HG02763 (cell line): ENCODE measurements around the gene GPSM1.
"Not testable (repeated sequence)": the region's sequence is repeated elsewhere in the genome, so short reads cannot be mapped to it uniquely, and the experiment has no call there.

Experiments used
- ATAC-seq: cut with Tn5 transposase; IDR thresholded peaks from one replicate; pipeline ENCODE4 v1.9.1; 2021; ENCODE audit warnings: mild to moderate bottlenecking, moderate library complexity; ENCODE audit not compliant: unreplicated experiment

GPSM1 gene

GRCh38 chr9:136343121-136343883 lies 16.0 kb downstream of the GPSM1 start:
- no peak for ATAC-seq

GRCh38 chr9:136343884-136344269 lies 16.5 kb downstream of the GPSM1 start:
- no peak for ATAC-seq

GRCh38 chr9:136344544-136345280 lies 17.4 kb downstream of the GPSM1 start:
- no peak for ATAC-seq

- no peak for ATAC-seq
Observed at GRCh38 chr9:136345281-136346156, 18.2 kb downstream of the GPSM1 start.

- no peak for ATAC-seq
Observed at GRCh38 chr9:136346157-136346481, 18.8 kb downstream of the GPSM1 start.

GRCh38 chr9:136346927-136347465 lies 19.7 kb downstream of the GPSM1 start:
- ATAC-seq: no peak

- ATAC-seq: no peak
Observed at GRCh38 chr9:136347472-136348256, 20.3 kb downstream of the GPSM1 start.

- no peak for ATAC-seq
Observed at GRCh38 chr9:136348691-136349090, 21.4 kb downstream of the GPSM1 start.

- ATAC-seq: no peak
Observed at GRCh38 chr9:136349546-136349945, 22.2 kb downstream of the GPSM1 start.

- no peak for ATAC-seq
Observed at GRCh38 chr9:136351252-136351800, 24.0 kb downstream of the GPSM1 start.

- not testable (repeated sequence) for ATAC-seq
Observed at GRCh38 chr9:136351868-136352267, 24.5 kb downstream of the GPSM1 start.

GRCh38 chr9:136352682-136353081 lies 25.3 kb downstream of the GPSM1 start:
- ATAC-seq: no peak

- no peak for ATAC-seq
Observed at GRCh38 chr9:136353088-136353487, 25.7 kb downstream of the GPSM1 start.

- ATAC-seq: no peak
Observed at GRCh38 chr9:136353757-136354488, 26.6 kb downstream of the GPSM1 start.

- no peak for ATAC-seq
Observed at GRCh38 chr9:136354592-136355085, 27.3 kb downstream of the GPSM1 start.

GRCh38 chr9:136355616-136356557 lies 28.5 kb downstream of the GPSM1 start:
- ATAC-seq: no peak

GRCh38 chr9:136357202-136357725 lies 29.9 kb downstream of the GPSM1 start:
- ATAC-seq: no peak

GRCh38 chr9:136358016-136358415 lies 30.7 kb downstream of the GPSM1 start:
- no peak for ATAC-seq
